Right lobe of liver (tissue), 6 donors: Measurements from ENCODE around the gene IFNAR1. TPM values are rescaled to one million over a fixed set of nuclear protein-coding genes. Genes with fewer than 3 reads are reported as not detected.
A peak's percentile ranks its signal among the peaks of the same experiment; 100 is the strongest.

Experiments used
- ATAC-seq, 4 donors: fragments of 200-7000 bp; cut with Tn5 transposase; one replicate each; pipeline ENCODE4 v1.9.1; 2020; ENCODE audit warnings: mild to moderate bottlenecking in 4 of 4, moderate library complexity in 4 of 4
- DNase-seq, 3 donors: peaks; one replicate each; pipeline ENCODE4 v3.0.0-alpha.2; 2020
- H3K27ac ChIP-seq, 3 donors: fragments of 200-600 bp; one replicate each; pipeline ENCODE4 v1.8.0; 2022
- H3K27me3 ChIP-seq, 2 donors: fragments of 200-600 bp; one replicate each; pipeline ENCODE4 v1.8.0; 2022
- H3K36me3 ChIP-seq, 4 donors: fragments of 200-600 bp; sonication (generic) in 1 of 4; one replicate each; pipeline versions ENCODE4 v1.5.1 to v1.8.0; 2017 to 2022; ENCODE audit warnings: control low read depth in 1 of 4
- H3K4me1 ChIP-seq, 4 donors: fragments of 200-600 bp; sonication (generic) in 1 of 4; one replicate each; pipeline versions ENCODE4 v1.5.1 to v1.8.0; 2017 to 2022; ENCODE audit warnings: control low read depth in 1 of 4
- H3K4me3 ChIP-seq, 3 donors: fragments of 200-600 bp; one replicate each; pipeline ENCODE4 v1.8.0; 2022
- H3K9me3 ChIP-seq, 4 donors: fragments of 200-600 bp; sonication (generic) in 1 of 4; one replicate each; pipeline versions ENCODE4 v1.5.1 to v1.8.0; 2017 to 2022; ENCODE audit warnings: control low read depth in 1 of 4
- POLR2A ChIP-seq: fragments of 450-650 bp; IDR thresholded peaks from one replicate; pipeline ENCODE4 v1.6.1; 2017; ENCODE audit warnings: antibody characterized with exemption, mild to moderate bottlenecking
- WGBS: methylation state at CpG from one replicate; pipeline ENCODE4 v1.1.6; 2018; ENCODE audit warnings: low coverage, low lambda C conversion rate; ENCODE audit not compliant: insufficient coverage; ENCODE audit errors: missing lambda C conversion rate; 5-methylcytosine and 5-hydroxymethylcytosine counted together
- intact Hi-C, 2 donors: fragments of 100-400 bp; cut with DNase I; formaldehyde crosslinking; loops; one replicate each; pipeline versions ENCODE4 v1.11.2 to v1.14.1; 2022
- total RNA-seq, 6 experiments: library from RNA; depleted of rRNA in 2 of 6; stranded (reverse); fragments of >200 nt in 2 of 6; fragmentation: NEBNext Ultra II Directional in 3 of 6; extraction: Animal tissue kit (Norgen Biotek cat#: 25700) in 3 of 6; gene quantifications; one replicate each; pipeline versions ENCODE4 v1.1.0 to v1.2.4, GENCODE V29; 2016 to 2023
- TF ChIP-seq, protein P1 (sequence below), 4 donors: fragments of 200-600 bp in 3 of 4; fragments of 450-650 bp in 1 of 4; IDR thresholded peaks; one replicate each; pipeline versions ENCODE4 v1.5.1 to v1.8.0; 2016 to 2022; ENCODE audit warnings: antibody characterized with exemption in 4 of 4, mild to moderate bottlenecking in 2 of 4
- donor health status: DM: no; HTN: yes; CAD: no.
- donor health status: DM: no; HTN: no; CAD: no.
- donor health status: DM: no; HTN: no; CAD: no.
- donor health status: DM: no; HTN: yes; CAD: no.
- donor health status: DM: no; HTN: yes; CAD: no.

Gene IFNAR1
- total RNA-seq, 6 experiments from 2014 or later: 31.6 to 68.2 (median 48.6) TPM

DNA sequence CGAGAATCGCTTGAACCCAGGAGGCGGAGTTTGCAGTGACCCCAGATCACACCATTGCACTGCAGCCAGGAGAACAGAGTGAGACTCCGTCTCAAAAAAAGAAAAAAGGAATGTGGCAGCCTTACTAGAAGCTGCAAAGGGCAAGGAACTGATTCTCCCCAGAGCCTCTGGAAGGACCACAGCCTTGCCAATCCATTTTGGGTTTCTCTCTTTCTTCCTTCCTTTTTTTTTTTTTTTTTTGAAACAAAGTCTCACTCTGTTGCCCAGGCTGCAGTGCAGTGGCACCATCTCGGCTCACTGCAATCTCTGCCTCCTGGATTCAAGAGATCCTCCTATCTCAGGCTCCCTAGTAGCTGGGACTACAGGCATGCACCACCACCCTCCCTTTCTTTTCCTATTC is 68.6 kb downstream of the IFNAR1 start:
- H3K4me1 ChIP-seq: peaks cover 0 to 5% (median 0%) of the 10 kb centered on the region in 4 donors
- H3K27ac ChIP-seq: no peak overlapping the region
- no peak for TF ChIP-seq POLR2A
- TF ChIP-seq, protein P1, sequence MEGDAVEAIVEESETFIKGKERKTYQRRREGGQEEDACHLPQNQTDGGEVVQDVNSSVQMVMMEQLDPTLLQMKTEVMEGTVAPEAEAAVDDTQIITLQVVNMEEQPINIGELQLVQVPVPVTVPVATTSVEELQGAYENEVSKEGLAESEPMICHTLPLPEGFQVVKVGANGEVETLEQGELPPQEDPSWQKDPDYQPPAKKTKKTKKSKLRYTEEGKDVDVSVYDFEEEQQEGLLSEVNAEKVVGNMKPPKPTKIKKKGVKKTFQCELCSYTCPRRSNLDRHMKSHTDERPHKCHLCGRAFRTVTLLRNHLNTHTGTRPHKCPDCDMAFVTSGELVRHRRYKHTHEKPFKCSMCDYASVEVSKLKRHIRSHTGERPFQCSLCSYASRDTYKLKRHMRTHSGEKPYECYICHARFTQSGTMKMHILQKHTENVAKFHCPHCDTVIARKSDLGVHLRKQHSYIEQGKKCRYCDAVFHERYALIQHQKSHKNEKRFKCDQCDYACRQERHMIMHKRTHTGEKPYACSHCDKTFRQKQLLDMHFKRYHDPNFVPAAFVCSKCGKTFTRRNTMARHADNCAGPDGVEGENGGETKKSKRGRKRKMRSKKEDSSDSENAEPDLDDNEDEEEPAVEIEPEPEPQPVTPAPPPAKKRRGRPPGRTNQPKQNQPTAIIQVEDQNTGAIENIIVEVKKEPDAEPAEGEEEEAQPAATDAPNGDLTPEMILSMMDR (IDR thresholded peaks at IDR 0.05): no peak
- intact Hi-C loops: no loop called here
- 78% methylated on average over 5 of the region's 5 CpGs for WGBS
- H3K27me3 ChIP-seq: no peaks in the 10 kb centered on the region
- H3K9me3 ChIP-seq: no peaks in the 10 kb centered on the region
- ATAC-seq: peak in 1 of 4 donors; percentile 8
- H3K36me3 ChIP-seq: no peaks in the 10 kb centered on the region
- DNase-seq: no peak
- no peak overlapping the region for H3K4me3 ChIP-seq

GRCh38 chr21:33394260-33394659 is 69.5 kb downstream of the IFNAR1 start:
- no peak overlapping the region for H3K4me3 ChIP-seq
- H3K27ac ChIP-seq: peak overlapping the region in 1 of 3 donors; percentile 3

DNA sequence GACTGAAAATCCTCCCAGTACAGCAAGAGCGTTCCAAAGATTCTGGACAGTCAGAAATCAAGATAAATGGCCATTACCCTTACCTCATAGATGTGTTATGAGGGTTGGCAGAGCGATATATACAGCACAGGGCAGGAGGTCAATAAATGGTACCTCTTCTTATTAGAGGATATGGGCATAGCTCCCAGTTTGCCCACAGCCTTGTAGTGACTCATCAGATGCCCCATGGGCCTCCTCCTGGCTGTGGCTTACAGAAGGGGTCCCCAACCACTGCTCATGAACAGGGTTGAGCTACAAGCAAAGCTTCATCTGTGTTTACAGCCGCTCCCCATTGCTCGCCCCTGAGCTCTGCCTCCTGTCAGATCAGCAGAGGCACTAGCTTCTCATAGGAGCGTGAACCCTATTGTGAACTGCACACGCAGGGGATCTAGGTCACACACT is 71.1 kb downstream of the IFNAR1 start:
- no peaks in the 10 kb centered on the region for H3K27me3 ChIP-seq
- DNase-seq (no peak), ATAC-seq (no peak)
- no peaks in the 10 kb centered on the region for H3K36me3 ChIP-seq
- H3K4me3 ChIP-seq: no peak overlapping the region
- TF ChIP-seq, protein P1 (IDR thresholded peaks at IDR 0.05): no peak
- no peak for TF ChIP-seq POLR2A
- H3K9me3 ChIP-seq: no peaks in the 10 kb centered on the region
- H3K27ac ChIP-seq: no peak overlapping the region
- WGBS: 75% methylated on average over 5 of the region's 6 CpGs
- intact Hi-C loops: no loop called here
- peaks cover 0 to 5% (median 0%) of the 10 kb centered on the region in 4 donors for H3K4me1 ChIP-seq

More at GRCh38 chr21:33394260-33394659, 69.5 kb downstream of the IFNAR1 start:
- peaks cover 0 to 5% (median 0%) of the 10 kb centered on the region in 4 donors for H3K4me1 ChIP-seq
- intact Hi-C loops: no loop called here
- H3K27me3 ChIP-seq: no peaks in the 10 kb centered on the region
- DNase-seq (peak in 2 of 3 donors; percentile 63 to 84), ATAC-seq (peak; percentile 72 to 86 (median 77))
- no peak for TF ChIP-seq POLR2A
- TF ChIP-seq, protein P1 (IDR thresholded peaks at IDR 0.05): no peak
- 41% methylated on average over 8 of the region's 8 CpGs for WGBS
- no peaks in the 10 kb centered on the region for H3K36me3 ChIP-seq
- no peaks in the 10 kb centered on the region for H3K9me3 ChIP-seq

DNA sequence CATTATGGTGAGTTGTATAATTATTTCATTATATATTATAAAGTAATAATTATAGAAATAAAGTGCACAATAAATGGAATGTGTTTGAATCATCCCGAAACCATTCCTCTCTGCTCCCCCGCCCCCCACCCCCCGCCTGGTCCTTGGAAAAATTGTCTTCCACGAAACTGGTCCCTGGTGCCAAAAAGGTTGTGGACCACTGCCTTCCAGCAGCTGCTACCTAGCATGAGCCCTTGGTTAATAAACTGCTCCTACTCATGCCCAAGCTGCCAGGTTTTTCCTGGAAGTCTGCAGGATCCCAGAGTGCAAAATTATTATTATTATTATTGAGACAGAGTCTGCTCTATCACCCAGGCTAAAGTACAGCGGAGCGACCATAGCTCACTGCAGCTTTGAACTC is 71.7 kb downstream of the IFNAR1 start:
- intact Hi-C loops: no loop called here
- H3K27ac ChIP-seq: no peak overlapping the region
- H3K36me3 ChIP-seq: no peaks in the 10 kb centered on the region
- DNase-seq (peak in 1 of 3 donors; percentile 3), ATAC-seq (no peak)
- H3K4me1 ChIP-seq: peaks cover 0 to 5% (median 0%) of the 10 kb centered on the region in 4 donors
- no peaks in the 10 kb centered on the region for H3K9me3 ChIP-seq
- 79% methylated on average over 4 of the region's 6 CpGs for WGBS
- TF ChIP-seq POLR2A: no peak
- TF ChIP-seq, protein P1 (IDR thresholded peaks at IDR 0.05): no peak
- H3K4me3 ChIP-seq: no peak overlapping the region
- no peaks in the 10 kb centered on the region for H3K27me3 ChIP-seq
